RWPE2 (cell line): Measurements from ENCODE around the gene PNO1.

Experiments
- ATAC-seq: fragments of 200-7000 bp; cut with Tn5 transposase; 3 replicates; pipeline ENCODE4 v1.9.1; 2021; ENCODE audit warnings: low read depth
- DNase-seq: peaks from one replicate; pipeline ENCODE4 v3.0.0-alpha.2; 2020; ENCODE audit warnings: low spot score
- H3K27ac ChIP-seq: fragments of 450-650 bp; 2 replicates; pipeline ENCODE4 v1.5.1; 2017; ENCODE audit warnings: mild to moderate bottlenecking; ENCODE audit not compliant: poor library complexity, severe bottlenecking
- H3K27me3 ChIP-seq: fragments of 250-450 bp; sonication (Bioruptor Pico); 2 replicates; pipeline ENCODE4 v1.5.1; 2021; ENCODE audit warnings: mild to moderate bottlenecking, moderate library complexity; ENCODE audit not compliant: insufficient read depth, poor library complexity, severe bottlenecking
- H3K36me3 ChIP-seq: fragments of 250-450 bp; sonication (Bioruptor Pico); 2 replicates; pipeline ENCODE4 v1.5.1; 2020; ENCODE audit warnings: low read depth, mild to moderate bottlenecking, moderate library complexity
- H3K4me1 ChIP-seq: fragments of 250-450 bp; sonication (Bioruptor Pico); 2 replicates; pipeline ENCODE4 v1.5.1; 2021; ENCODE audit warnings: mild to moderate bottlenecking, moderate library complexity; ENCODE audit not compliant: insufficient read depth, poor library complexity, severe bottlenecking
- H3K4me3 ChIP-seq: fragments of 250-450 bp; sonication (Bioruptor Pico); 2 replicates; pipeline ENCODE4 v1.5.1; 2021; ENCODE audit warnings: mild to moderate bottlenecking, moderate library complexity; ENCODE audit not compliant: severe bottlenecking
- H3K9me3 ChIP-seq: fragments of 250-450 bp; sonication (Bioruptor Pico); 2 replicates; pipeline ENCODE4 v1.5.1; 2021; ENCODE audit warnings: mild to moderate bottlenecking, moderate library complexity; ENCODE audit not compliant: severe bottlenecking
- CTCF ChIP-seq: fragments of 450-650 bp; IDR thresholded peaks from one replicate; pipeline ENCODE4 v1.5.1; 2017; ENCODE audit warnings: mild to moderate bottlenecking, moderate library complexity; ENCODE audit not compliant: poor library complexity, severe bottlenecking

PNO1 gene

GRCh38 chr2:68135448-68136320, 22.0 kb upstream of the PNO1 start:
- ATAC-seq (no peak), DNase-seq (no peak)
- Histone ChIP-seq H3K4me1 (no peaks in the 10 kb centered on the region), H3K36me3 (peaks cover 23% of the 10 kb centered on the region), H3K4me3 (no peak overlapping the region), H3K27me3 (no peaks in the 10 kb centered on the region), H3K27ac (no peak overlapping the region), H3K9me3 (no peaks in the 10 kb centered on the region)
- TF ChIP-seq CTCF = no peak

GRCh38 chr2:68141875-68142274, 15.8 kb upstream of the PNO1 start:
- no peak overlapping the region for H3K4me3 ChIP-seq
- H3K27ac ChIP-seq = no peak overlapping the region
- TF ChIP-seq CTCF = no peak
- DNase-seq (no peak), ATAC-seq (no peak)
- H3K36me3 ChIP-seq = peaks cover 20% of the 10 kb centered on the region
- no peaks in the 10 kb centered on the region for H3K9me3 ChIP-seq
- no peaks in the 10 kb centered on the region for H3K27me3 ChIP-seq
- no peaks in the 10 kb centered on the region for H3K4me1 ChIP-seq

- no peak for TF ChIP-seq CTCF
- DNase-seq = no peak
- Histone ChIP-seq H3K27me3 (no peaks in the 10 kb centered on the region), H3K36me3 (peaks cover 11% of the 10 kb centered on the region), H3K4me3 (no peak overlapping the region), H3K4me1 (peaks cover 5% of the 10 kb centered on the region), H3K27ac (no peak overlapping the region), H3K9me3 (no peaks in the 10 kb centered on the region)
- ATAC-seq = no peak
Observed at GRCh38 chr2:68151037-68151436, 6.7 kb upstream of the PNO1 start.

GRCh38 chr2:68152681-68153347, 4.9 kb upstream of the PNO1 start:
- ATAC-seq = no peak
- no peak for DNase-seq
- H3K9me3 ChIP-seq = no peaks in the 10 kb centered on the region
- no peak overlapping the region for H3K4me3 ChIP-seq
- no peak overlapping the region for H3K27ac ChIP-seq
- no peak for TF ChIP-seq CTCF
- no peaks in the 10 kb centered on the region for H3K27me3 ChIP-seq
- no peaks in the 10 kb centered on the region for H3K36me3 ChIP-seq
- H3K4me1 ChIP-seq = peaks cover 8% of the 10 kb centered on the region
